Measurements from ENCODE around the gene SDF2.

- TF ChIP-seq CTCF (IDR thresholded peaks at IDR 0.05): no peak
- no peak for TF ChIP-seq POLR2AphosphoS5 (IDR thresholded peaks at IDR 0.05; ENCODE audit: low read depth, low read length)
- TF ChIP-seq TCF7L2 (IDR thresholded peaks at IDR 0.05; ENCODE audit: low read depth, low read length): no peak
- no peak for TF ChIP-seq REST (IDR thresholded peaks at IDR 0.05; ENCODE audit: insufficient read depth in 1 of 2, low read depth in 2 of 2, low read length in 1 of 2)
- TF ChIP-seq SIN3A (IDR thresholded peaks at IDR 0.05; ENCODE audit: borderline replicate concordance, insufficient read depth, low read depth, low read length): no peak
Observed at GRCh38 chr17:28700278-28700677, 38.6 kb upstream of the SDF2 start.
